ENCODE measurements around the gene KCNN4. TPM values are rescaled to one million over a fixed set of nuclear protein-coding genes. Genes with fewer than 3 reads are reported as not detected.
A peak's percentile ranks its signal among the peaks of the same experiment; 100 is the strongest.

KCNN4 gene
- total RNA-seq, 2 donors from 2014 or later: not detected

GRCh38 chr19:43731346-43731745 lies 49.4 kb downstream of the KCNN4 start:
- no peak for DNase-seq
- Mint-ChIP-seq H3K9me3 (no peaks in the 10 kb centered on the region), H3K36me3 (ENCODE audit: low read depth) (peaks cover 74% of the 10 kb centered on the region), H3K27me3 (ENCODE audit: insufficient read depth) (no peaks in the 10 kb centered on the region), H3K4me1 (peaks cover 3% of the 10 kb centered on the region), H3K27ac (no peak overlapping the region), H3K4me3 (no peak overlapping the region)
- no peak for TF ChIP-seq CTCF (conservative IDR thresholded peaks at IDR 0.05)
- Histone ChIP-seq H3K9me3 (ENCODE audit: control insufficient read depth, low read length) (no peaks in the 10 kb centered on the region), H3K4me3 (ENCODE audit: low read length) (no peak overlapping the region), H3K4me1 (ENCODE audit: control insufficient read depth, insufficient read depth, low read length) (peaks cover 2% of the 10 kb centered on the region), H3K27ac (ENCODE audit: low read depth, low read length) (no peak overlapping the region), H3K9ac (ENCODE audit: extremely low read depth, low read length, poor library complexity, severe bottlenecking) (no peak overlapping the region), H3K36me3 (ENCODE audit: control insufficient read depth, insufficient read depth, low read length) (peaks cover 60% of the 10 kb centered on the region), H3K27me3 (ENCODE audit: control insufficient read depth, insufficient read depth, low read length, poor library complexity, severe bottlenecking) (no peaks in the 10 kb centered on the region)
- WGBS, 2 experiments (ENCODE audit: insufficient coverage in 1 of 2, insufficient read length in 1 of 2): 93% methylated on average over 10 to 14 of the region's 14 CpGs

GRCh38 chr19:43729919-43730318 lies 50.9 kb downstream of the KCNN4 start:
- Histone ChIP-seq H3K9me3 (ENCODE audit: control insufficient read depth, low read length) (no peaks in the 10 kb centered on the region), H3K36me3 (ENCODE audit: control insufficient read depth, insufficient read depth, low read length) (peaks cover 54% of the 10 kb centered on the region), H3K4me3 (ENCODE audit: low read length) (no peak overlapping the region), H3K4me1 (ENCODE audit: control insufficient read depth, insufficient read depth, low read length) (no peaks in the 10 kb centered on the region), H3K9ac (ENCODE audit: extremely low read depth, low read length, poor library complexity, severe bottlenecking) (no peak overlapping the region), H3K27me3 (ENCODE audit: control insufficient read depth, insufficient read depth, low read length, poor library complexity, severe bottlenecking) (no peaks in the 10 kb centered on the region), H3K27ac (ENCODE audit: low read depth, low read length) (peak overlapping the region; percentile 63)
- Mint-ChIP-seq H3K9me3 (no peaks in the 10 kb centered on the region), H3K4me3 (no peak overlapping the region), H3K4me1 (peaks cover 3% of the 10 kb centered on the region), H3K36me3 (ENCODE audit: low read depth) (peaks cover 62% of the 10 kb centered on the region), H3K27ac (no peak overlapping the region), H3K27me3 (ENCODE audit: insufficient read depth) (no peaks in the 10 kb centered on the region)
- no peak for TF ChIP-seq CTCF (conservative IDR thresholded peaks at IDR 0.05)
- 81 to 87% methylated on average over 4 to 5 of the region's 5 CpGs for WGBS, 2 experiments (ENCODE audit: insufficient coverage in 1 of 2, insufficient read length in 1 of 2)
- DNase-seq: no peak

DNA sequence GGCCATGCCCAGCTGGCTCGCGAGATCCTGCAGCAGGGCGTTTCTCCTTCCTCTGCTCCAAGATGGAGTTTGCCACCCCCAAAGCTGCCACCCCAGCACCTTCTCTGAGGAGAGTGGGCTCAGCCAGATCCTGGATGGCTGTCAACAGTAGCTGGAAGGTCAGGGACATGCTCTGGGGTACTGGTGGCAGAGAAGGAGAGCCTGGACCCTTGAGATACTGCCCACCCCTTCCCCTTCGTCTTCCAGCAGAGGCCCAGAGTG lies 53.2 kb downstream of the KCNN4 start:
- Mint-ChIP-seq H3K36me3 (ENCODE audit: low read depth) (peaks cover 41% of the 10 kb centered on the region), H3K9me3 (no peaks in the 10 kb centered on the region), H3K27me3 (ENCODE audit: insufficient read depth) (no peaks in the 10 kb centered on the region), H3K4me3 (no peak overlapping the region), H3K27ac (no peak overlapping the region), H3K4me1 (peaks cover 3% of the 10 kb centered on the region)
- WGBS, 2 experiments (ENCODE audit: insufficient coverage in 1 of 2, insufficient read length in 1 of 2): 80 to 93% methylated on average over 2 to 4 of the region's 4 CpGs
- no peak overlapping the region for H3K27ac ChIP-seq (ENCODE audit: low read depth, low read length)
- H3K9me3 ChIP-seq (ENCODE audit: control insufficient read depth, low read length): no peaks in the 10 kb centered on the region
- H3K9ac ChIP-seq (ENCODE audit: extremely low read depth, low read length, poor library complexity, severe bottlenecking): no peak overlapping the region
- no peaks in the 10 kb centered on the region for H3K4me1 ChIP-seq (ENCODE audit: control insufficient read depth, insufficient read depth, low read length)
- no peak overlapping the region for H3K4me3 ChIP-seq (ENCODE audit: low read length)
- no peaks in the 10 kb centered on the region for H3K27me3 ChIP-seq (ENCODE audit: control insufficient read depth, insufficient read depth, low read length, poor library complexity, severe bottlenecking)
- no peak for DNase-seq
- TF ChIP-seq CTCF (conservative IDR thresholded peaks at IDR 0.05): no peak
- H3K36me3 ChIP-seq (ENCODE audit: control insufficient read depth, insufficient read depth, low read length): peaks cover 33% of the 10 kb centered on the region
